Activated CD4-positive, alpha-beta memory T cell treated with anti-CD3 and anti-CD28 coated beads, Interleukin-2, amount 10 ng/mL, durations not matched to agents 7 days and 5 days (primary cell): ENCODE measurements around the gene PRR33. TPM values are rescaled to one million over a fixed set of nuclear protein-coding genes. Genes with fewer than 3 reads are reported as not detected.

ENCODE experiments used
- CTCF ChIA-PET: fragments of 350-600 bp; sonication (Branson Sonifier 250); formaldehyde crosslinking; loops from one replicate; lab custom pipeline; 2021; ENCODE audit warnings: antibody characterized with exemption, inconsistent platforms; lab: Charles Lee
- POLR2A ChIA-PET: fragments of 350-600 bp; sonication (Branson Sonifier 250); formaldehyde crosslinking; loops from one replicate; lab custom pipeline; 2021; ENCODE audit warnings: antibody characterized with exemption; lab: Charles Lee
- DNase-seq: peaks from one replicate; pipeline ENCODE4 v3.0.0-alpha.2; 2020
- H3K27ac Mint-ChIP-seq: one replicate; pipeline ENCODE4 v1.8.0; 2021; ENCODE audit warnings: mild to moderate bottlenecking, mixed read lengths
- H3K27me3 Mint-ChIP-seq: one replicate; pipeline ENCODE4 v1.8.0; 2021; ENCODE audit warnings: mixed read lengths
- H3K36me3 Mint-ChIP-seq: one replicate; pipeline ENCODE4 v1.8.0; 2021; ENCODE audit warnings: low read depth, mixed read lengths
- H3K4me1 Mint-ChIP-seq: one replicate; pipeline ENCODE4 v1.8.0; 2021; ENCODE audit warnings: mixed read lengths
- H3K4me3 Mint-ChIP-seq: one replicate; pipeline ENCODE4 v1.8.0; 2021; ENCODE audit warnings: mild to moderate bottlenecking, mixed read lengths
- H3K9me3 Mint-ChIP-seq: one replicate; pipeline ENCODE4 v1.8.0; 2021; ENCODE audit warnings: mixed read lengths
- total RNA-seq, 2 experiments: library from RNA; stranded (reverse); gene quantifications; one replicate each; pipeline ENCODE4 v1.2.3, GENCODE V29; 2021

Gene PRR33
- total RNA-seq, 2 experiments from 2014 or later: 0.08 TPM

- Mint-ChIP-seq H3K4me3 (peak overlapping the region; percentile 97), H3K27ac (no peak overlapping the region), H3K9me3 (no peaks in the 10 kb centered on the region), H3K4me1 (peaks cover 45% of the 10 kb centered on the region), H3K36me3 (peaks cover 27% of the 10 kb centered on the region), H3K27me3 (no peaks in the 10 kb centered on the region)
- no peak for DNase-seq
- ChIA-PET CTCF (interaction anchor here (0.7 to 1.3 kb wide), 3 partner anchors 19 to 27 kb away, joined by 3 to 4 read pairs (median 3); no protein-coding TSS in a partner anchor), POLR2A (interaction anchor here (0.8 to 7.1 kb wide), 5 partner anchors 8 to 93 kb away, joined by 4 to 67 read pairs (median 6); partner anchors contain the start of genes MRPL23 and PRR33)
Observed at GRCh38 chr11:1854949-1855885, 36.5 kb downstream of the PRR33 start.

- Mint-ChIP-seq H3K4me3 (peak overlapping the region; percentile 97), H3K27ac (peak overlapping the region; percentile 97), H3K9me3 (no peaks in the 10 kb centered on the region), H3K36me3 (peaks cover 27% of the 10 kb centered on the region), H3K4me1 (peaks cover 53% of the 10 kb centered on the region), H3K27me3 (no peaks in the 10 kb centered on the region)
- no peak for DNase-seq
- ChIA-PET CTCF (interaction anchor here (0.7 to 1.8 kb wide), 8 partner anchors 17 to 202 kb away, joined by 3 to 6 read pairs (median 4); no protein-coding TSS in a partner anchor), POLR2A (interaction anchor here (0.8 to 7.1 kb wide), 11 partner anchors 8 to 94 kb away, joined by 3 to 67 read pairs (median 6); partner anchors contain the start of genes MRPL23, PRR33 and TNNT3)
Observed at GRCh38 chr11:1854132-1854948, 37.4 kb downstream of the PRR33 start.

GRCh38 chr11:1853376-1854131 lies 38.1 kb downstream of the PRR33 start:
- POLR2A ChIA-PET: interaction anchor here (1.0 to 7.1 kb wide), 12 partner anchors 9 to 94 kb away, joined by 3 to 67 read pairs (median 6); partner anchors contain the start of genes PRR33 and TNNT3
- Mint-ChIP-seq H3K27ac (peak overlapping the region; percentile 97), H3K4me3 (peak overlapping the region; percentile 97), H3K4me1 (peaks cover 60% of the 10 kb centered on the region), H3K9me3 (no peaks in the 10 kb centered on the region), H3K27me3 (peaks cover 2% of the 10 kb centered on the region), H3K36me3 (peaks cover 25% of the 10 kb centered on the region)
- no peak for DNase-seq
- CTCF ChIA-PET: interaction anchor here (0.7 to 4.4 kb wide), 9 partner anchors 17 to 201 kb away, joined by 3 to 39 read pairs (median 4); no protein-coding TSS in a partner anchor

GRCh38 chr11:1852877-1853276 lies 38.8 kb downstream of the PRR33 start, which contains the start of gene LSP1:
LSP1 (plus strand) TSS chr11:1853084; CDS start chr11:1853145, 61 bp downstream.
- CTCF ChIA-PET: interaction anchor here (1.1 to 4.4 kb wide), 11 partner anchors 17 to 298 kb away, joined by 3 to 39 read pairs (median 4); no protein-coding TSS in a partner anchor
- Mint-ChIP-seq H3K27ac (peak within 1 kb of the TSS; percentile 97), H3K4me1 (peaks cover 63% of the 10 kb centered on the region), H3K4me3 (peak within 1 kb of the TSS; percentile 97), H3K36me3 (peaks cover 22% of the 10 kb centered on the region), H3K9me3 (no peaks in the 10 kb centered on the region), H3K27me3 (peaks cover 2% of the 10 kb centered on the region)
- POLR2A ChIA-PET: interaction anchor here (1.0 to 7.1 kb wide), 12 partner anchors 9 to 547 kb away, joined by 3 to 67 read pairs (median 6); partner anchors contain the start of genes PRR33 and TNNT3
- DNase-seq: peak; percentile 92

GRCh38 chr11:1852271-1852876 lies 39.3 kb downstream of the PRR33 start:
- H3K4me3 Mint-ChIP-seq: peak overlapping the region; percentile 97
- peaks cover 65% of the 10 kb centered on the region for H3K4me1 Mint-ChIP-seq
- ChIA-PET POLR2A (interaction anchor here (1.0 to 7.1 kb wide), 8 partner anchors 8 to 547 kb away, joined by 3 to 67 read pairs (median 9); partner anchors contain the start of gene PRR33), CTCF (interaction anchor here (0.9 to 4.4 kb wide), 7 partner anchors 16 to 299 kb away, joined by 3 to 39 read pairs (median 4); no protein-coding TSS in a partner anchor)
- H3K27me3 Mint-ChIP-seq: peaks cover 2% of the 10 kb centered on the region
- no peak for DNase-seq
- H3K27ac Mint-ChIP-seq: peak overlapping the region; percentile 97
- peaks cover 22% of the 10 kb centered on the region for H3K36me3 Mint-ChIP-seq
- H3K9me3 Mint-ChIP-seq: no peaks in the 10 kb centered on the region

- Mint-ChIP-seq H3K4me1 (peaks cover 67% of the 10 kb centered on the region), H3K4me3 (peak overlapping the region; percentile 97), H3K36me3 (peaks cover 22% of the 10 kb centered on the region), H3K9me3 (no peaks in the 10 kb centered on the region), H3K27me3 (peaks cover 2% of the 10 kb centered on the region), H3K27ac (peak overlapping the region; percentile 97)
- ChIA-PET POLR2A (interaction anchor here (1.0 to 7.1 kb wide), 8 partner anchors 8 to 226 kb away, joined by 3 to 67 read pairs (median 8); partner anchors contain the start of genes MRPL23 and PRR33), CTCF (interaction anchor here (0.7 to 4.4 kb wide), 18 partner anchors 11 to 304 kb away, joined by 3 to 39 read pairs (median 4); no protein-coding TSS in a partner anchor)
- DNase-seq: no peak
Observed at GRCh38 chr11:1851468-1852180, 40.1 kb downstream of the PRR33 start.

GRCh38 chr11:1848640-1849430 lies 42.9 kb downstream of the PRR33 start:
- CTCF ChIA-PET: interaction anchor here (1.5 to 2.1 kb wide), 2 partner anchors 27 to 34 kb away, joined by 4 to 6 read pairs; no protein-coding TSS in a partner anchor

GRCh38 chr11:1847926-1848639 lies 43.6 kb downstream of the PRR33 start:
- H3K27ac Mint-ChIP-seq: no peak overlapping the region
- peaks cover 2% of the 10 kb centered on the region for H3K27me3 Mint-ChIP-seq
- CTCF ChIA-PET: interaction anchor here (0.7 to 2.1 kb wide), 6 partner anchors 15 to 635 kb away, joined by 3 to 14 read pairs (median 4); no protein-coding TSS in a partner anchor
- no peak overlapping the region for H3K4me3 Mint-ChIP-seq
- H3K4me1 Mint-ChIP-seq: peaks cover 90% of the 10 kb centered on the region
- POLR2A ChIA-PET: no interaction called here
- no peaks in the 10 kb centered on the region for H3K9me3 Mint-ChIP-seq
- DNase-seq: no peak
- H3K36me3 Mint-ChIP-seq: peaks cover 4% of the 10 kb centered on the region

More at GRCh38 chr11:1848640-1849430, 42.9 kb downstream of the PRR33 start:
- Mint-ChIP-seq H3K4me1 (peaks cover 83% of the 10 kb centered on the region), H3K27me3 (peaks cover 2% of the 10 kb centered on the region), H3K9me3 (no peaks in the 10 kb centered on the region), H3K36me3 (peaks cover 11% of the 10 kb centered on the region), H3K27ac (peak overlapping the region; percentile 91), H3K4me3 (no peak overlapping the region)
- DNase-seq: no peak
- POLR2A ChIA-PET: no interaction called here

- Mint-ChIP-seq H3K4me1 (peaks cover 86% of the 10 kb centered on the region), H3K27me3 (peaks cover 2% of the 10 kb centered on the region), H3K36me3 (no peaks in the 10 kb centered on the region), H3K4me3 (no peak overlapping the region), H3K9me3 (no peaks in the 10 kb centered on the region), H3K27ac (peak overlapping the region; percentile 66)
- POLR2A ChIA-PET: interaction anchor here (0.7 to 1.5 kb wide), 3 partner anchors 9 to 42 kb away, joined by 3 to 5 read pairs (median 3); no protein-coding TSS in a partner anchor
- CTCF ChIA-PET: interaction anchor here (0.7 to 2.1 kb wide), 6 partner anchors 14 to 634 kb away, joined by 3 to 14 read pairs (median 4); no protein-coding TSS in a partner anchor
- DNase-seq: no peak
Observed at GRCh38 chr11:1847006-1847735, 44.5 kb downstream of the PRR33 start.
